Activated gamma-delta T cell (primary cell): ENCODE results near the gene NQO1.
"Not testable (repeated sequence)": the region's sequence is repeated elsewhere in the genome, so short reads cannot be mapped to it uniquely, and the experiment has no call there.

Source experiments
- DNase-seq: peaks from one replicate; lab custom pipeline; 2025; lab: John Stamatoyannopoulos, UW
- total RNA-seq, 2 donors: gene quantifications; one replicate each; lab custom pipeline; 2026; lab: John Stamatoyannopoulos, UW

The NQO1 gene
- 6.5 to 29.5 reads per million in 2 donors for total RNA-seq

- peak; percentile 80 for DNase-seq
Measured at GRCh38 chr16:69726313-69727060, at the start of gene NQO1. NQO1 (minus strand) TSS chr16:69726560; CDS start chr16:69726439, 121 bp downstream.

GRCh38 chr16:69775563-69775962 is 49.2 kb upstream of the NQO1 start:
- no peak for DNase-seq

GRCh38 chr16:69773260-69773947 is 47.0 kb upstream of the NQO1 start:
- no peak for DNase-seq

GRCh38 chr16:69771651-69771967 is 45.2 kb upstream of the NQO1 start:
- DNase-seq = no peak

- DNase-seq = no peak
Measured at GRCh38 chr16:69769404-69769803, 43.0 kb upstream of the NQO1 start.

- no peak for DNase-seq
Measured at GRCh38 chr16:69768666-69769065, 42.3 kb upstream of the NQO1 start.

GRCh38 chr16:69767459-69768229 is 41.3 kb upstream of the NQO1 start:
- DNase-seq = no peak

GRCh38 chr16:69763599-69763942 is 37.2 kb upstream of the NQO1 start:
- DNase-seq = no peak

- no peak for DNase-seq
Measured at GRCh38 chr16:69762814-69763598, 36.6 kb upstream of the NQO1 start.

- DNase-seq = peak; percentile 73
Measured at GRCh38 chr16:69761983-69762813, 35.8 kb upstream of the NQO1 start, which contains the start of gene WWP2. WWP2 (plus strand) TSS chr16:69762332; CDS start chr16:69787011, 24,679 bp downstream.

GRCh38 chr16:69757375-69757774 is 31.0 kb upstream of the NQO1 start:
- DNase-seq = not testable (repeated sequence)

- no peak for DNase-seq
Measured at GRCh38 chr16:69756705-69757104, 30.3 kb upstream of the NQO1 start.

- DNase-seq = peak; percentile 99
Measured at GRCh38 chr16:69754469-69755310, 28.3 kb upstream of the NQO1 start, which contains the start of gene NOB1. NOB1 (minus strand) TSS chr16:69754926; CDS start chr16:69754910, 16 bp downstream.

GRCh38 chr16:69754143-69754468 is 27.7 kb upstream of the NQO1 start:
- no peak for DNase-seq

GRCh38 chr16:69748694-69749345 is 22.5 kb upstream of the NQO1 start:
- no peak for DNase-seq

GRCh38 chr16:69747115-69747514 is 20.8 kb upstream of the NQO1 start:
- DNase-seq = no peak

GRCh38 chr16:69745959-69746358 is 19.6 kb upstream of the NQO1 start:
- no peak for DNase-seq

GRCh38 chr16:69745232-69745612 is 18.9 kb upstream of the NQO1 start:
- no peak for DNase-seq

- DNase-seq = no peak
Measured at GRCh38 chr16:69744363-69745231, 18.2 kb upstream of the NQO1 start.
